HFFc6 (cell line): Measurements from ENCODE around the gene GRIA2. TPM values are rescaled to one million over a fixed set of nuclear protein-coding genes. Genes with fewer than 3 reads are reported as not detected.

Source experiments
- DNase-seq: peaks from one replicate; pipeline ENCODE4 v3.0.0-alpha.2; 2018
- H3K27ac Mint-ChIP-seq: 2 replicates; pipeline ENCODE4 v1.8.0; 2020; ENCODE audit warnings: mild to moderate bottlenecking, mixed read lengths
- H3K27me3 Mint-ChIP-seq: 2 replicates; pipeline ENCODE4 v1.8.0; 2021; ENCODE audit warnings: mild to moderate bottlenecking, moderate library complexity, mixed read lengths; ENCODE audit not compliant: insufficient read depth
- H3K36me3 Mint-ChIP-seq: 2 replicates; pipeline ENCODE4 v1.8.0; 2021; ENCODE audit warnings: low read depth, mixed read lengths
- H3K4me1 Mint-ChIP-seq: 2 replicates; pipeline ENCODE4 v1.8.0; 2020; ENCODE audit warnings: low read depth, mixed read lengths
- H3K4me3 Mint-ChIP-seq: 2 replicates; pipeline ENCODE4 v1.8.0; 2020; ENCODE audit warnings: mild to moderate bottlenecking, moderate library complexity, mixed read lengths
- H3K9me3 Mint-ChIP-seq: 2 replicates; pipeline ENCODE4 v1.8.0; 2020; ENCODE audit warnings: mild to moderate bottlenecking, mixed read lengths
- total RNA-seq, 6 experiments: library from RNA; stranded (reverse); fragmentation: NEBNext Ultra II Directional; extraction: Animal tissue kit (Norgen Biotek cat#: 25700); gene quantifications; 2 replicates in 1 of 6; 3 replicates in 5 of 6; pipeline ENCODE4 v1.2.3, GENCODE V29; 2021
- TF ChIP-seq, protein P1 (sequence below): fragments of 200-600 bp; sonication (generic); IDR thresholded peaks from 2 replicates; pipeline ENCODE4 v1.5.0; 2021; ENCODE audit warnings: antibody characterized with exemption, mild to moderate bottlenecking

Gene GRIA2
- total RNA-seq, 6 experiments from 2014 or later: not detected

DNA sequence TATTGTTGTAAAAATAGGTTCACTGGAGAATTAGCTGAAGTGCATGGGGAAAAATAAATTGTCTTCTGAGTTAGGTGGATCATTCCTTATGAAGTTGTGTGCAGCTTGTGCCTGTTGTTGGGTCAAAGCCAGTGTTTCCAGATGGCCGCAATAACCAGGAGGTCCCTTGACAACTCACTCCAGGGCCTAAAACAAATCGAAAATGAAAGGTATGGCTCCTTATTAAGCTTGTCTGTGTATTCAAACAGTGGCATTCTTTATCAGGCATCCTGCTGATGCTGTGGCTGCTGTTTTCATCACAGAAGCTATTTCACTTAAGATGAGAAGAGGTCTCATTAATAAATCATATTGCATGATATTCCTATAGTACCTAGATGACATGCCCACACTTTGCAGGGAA lies 80.2 kb downstream of the GRIA2 start:
- no peak overlapping the region for H3K27ac Mint-ChIP-seq
- H3K36me3 Mint-ChIP-seq: no peaks in the 10 kb centered on the region
- TF ChIP-seq, protein P1, sequence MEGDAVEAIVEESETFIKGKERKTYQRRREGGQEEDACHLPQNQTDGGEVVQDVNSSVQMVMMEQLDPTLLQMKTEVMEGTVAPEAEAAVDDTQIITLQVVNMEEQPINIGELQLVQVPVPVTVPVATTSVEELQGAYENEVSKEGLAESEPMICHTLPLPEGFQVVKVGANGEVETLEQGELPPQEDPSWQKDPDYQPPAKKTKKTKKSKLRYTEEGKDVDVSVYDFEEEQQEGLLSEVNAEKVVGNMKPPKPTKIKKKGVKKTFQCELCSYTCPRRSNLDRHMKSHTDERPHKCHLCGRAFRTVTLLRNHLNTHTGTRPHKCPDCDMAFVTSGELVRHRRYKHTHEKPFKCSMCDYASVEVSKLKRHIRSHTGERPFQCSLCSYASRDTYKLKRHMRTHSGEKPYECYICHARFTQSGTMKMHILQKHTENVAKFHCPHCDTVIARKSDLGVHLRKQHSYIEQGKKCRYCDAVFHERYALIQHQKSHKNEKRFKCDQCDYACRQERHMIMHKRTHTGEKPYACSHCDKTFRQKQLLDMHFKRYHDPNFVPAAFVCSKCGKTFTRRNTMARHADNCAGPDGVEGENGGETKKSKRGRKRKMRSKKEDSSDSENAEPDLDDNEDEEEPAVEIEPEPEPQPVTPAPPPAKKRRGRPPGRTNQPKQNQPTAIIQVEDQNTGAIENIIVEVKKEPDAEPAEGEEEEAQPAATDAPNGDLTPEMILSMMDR: no peak
- H3K4me1 Mint-ChIP-seq: no peaks in the 10 kb centered on the region
- no peaks in the 10 kb centered on the region for H3K9me3 Mint-ChIP-seq
- no peak overlapping the region for H3K4me3 Mint-ChIP-seq
- H3K27me3 Mint-ChIP-seq: peaks cover 5% of the 10 kb centered on the region; the same call in 1 of the 2 replicates
- DNase-seq: no peak

DNA sequence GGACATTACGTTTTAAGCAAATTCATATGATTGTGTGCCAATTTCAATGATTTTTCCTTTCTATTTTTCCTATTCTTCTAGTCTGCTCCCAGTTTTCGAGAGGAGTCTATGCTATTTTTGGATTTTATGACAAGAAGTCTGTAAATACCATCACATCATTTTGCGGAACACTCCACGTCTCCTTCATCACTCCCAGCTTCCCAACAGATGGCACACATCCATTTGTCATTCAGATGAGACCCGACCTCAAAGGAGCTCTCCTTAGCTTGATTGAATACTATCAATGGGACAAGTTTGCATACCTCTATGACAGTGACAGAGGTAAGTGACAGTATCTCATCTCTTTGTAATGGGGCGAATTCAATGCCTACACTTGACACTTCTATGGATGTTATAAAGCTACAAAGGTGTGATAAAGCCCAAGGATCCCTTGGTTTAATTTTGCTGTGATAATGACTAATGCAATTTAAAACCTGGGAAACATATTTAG lies 83.0 kb downstream of the GRIA2 start:
- no peak overlapping the region for H3K27ac Mint-ChIP-seq
- TF ChIP-seq, protein P1: no peak
- no peaks in the 10 kb centered on the region for H3K9me3 Mint-ChIP-seq
- DNase-seq: no peak
- H3K4me3 Mint-ChIP-seq: no peak overlapping the region
- peaks cover 5% of the 10 kb centered on the region; the same call in 1 of the 2 replicates for H3K27me3 Mint-ChIP-seq
- H3K4me1 Mint-ChIP-seq: no peaks in the 10 kb centered on the region
- H3K36me3 Mint-ChIP-seq: no peaks in the 10 kb centered on the region

DNA sequence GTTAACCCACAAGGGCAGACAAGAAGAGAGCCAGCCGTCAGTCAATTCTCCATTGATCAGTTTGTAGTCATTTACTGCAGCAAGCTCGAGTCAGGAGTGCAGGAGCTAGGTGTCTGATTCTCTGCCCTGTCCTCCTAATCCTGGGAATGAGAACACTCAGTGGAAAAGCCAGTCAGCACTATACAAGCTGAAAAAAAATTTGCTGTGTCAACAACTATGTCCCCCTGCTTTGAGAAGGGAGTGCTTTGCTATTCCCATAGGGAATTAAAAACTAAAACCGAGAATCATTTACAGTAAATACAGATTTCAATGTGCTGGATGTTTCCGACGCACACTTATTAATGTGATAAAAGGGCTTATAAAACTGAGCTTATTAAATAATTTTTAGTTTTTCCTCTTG lies 84.2 kb downstream of the GRIA2 start:
- Mint-ChIP-seq H3K4me3 (no peak overlapping the region), H3K27ac (no peak overlapping the region), H3K9me3 (no peaks in the 10 kb centered on the region), H3K4me1 (no peaks in the 10 kb centered on the region), H3K27me3 (peaks cover 5% of the 10 kb centered on the region; the same call in 1 of the 2 replicates), H3K36me3 (no peaks in the 10 kb centered on the region)
- TF ChIP-seq, protein P1: no peak
- DNase-seq: no peak

DNA sequence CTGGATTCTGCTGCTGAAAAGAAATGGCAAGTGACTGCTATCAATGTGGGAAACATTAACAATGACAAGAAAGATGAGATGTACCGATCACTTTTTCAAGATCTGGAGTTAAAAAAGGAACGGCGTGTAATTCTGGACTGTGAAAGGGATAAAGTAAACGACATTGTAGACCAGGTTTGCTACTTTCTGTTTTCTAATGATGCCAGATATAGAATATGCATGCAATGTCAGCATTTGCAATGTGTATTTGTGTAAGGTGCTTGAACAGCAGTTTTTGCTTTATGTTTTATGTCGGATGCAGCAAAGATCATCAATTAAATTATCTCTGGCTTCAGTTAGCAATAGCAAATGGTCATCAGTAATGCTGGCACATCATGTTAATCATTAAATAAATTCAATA lies 92.2 kb downstream of the GRIA2 start:
- no peak overlapping the region for H3K4me3 Mint-ChIP-seq

DNA sequence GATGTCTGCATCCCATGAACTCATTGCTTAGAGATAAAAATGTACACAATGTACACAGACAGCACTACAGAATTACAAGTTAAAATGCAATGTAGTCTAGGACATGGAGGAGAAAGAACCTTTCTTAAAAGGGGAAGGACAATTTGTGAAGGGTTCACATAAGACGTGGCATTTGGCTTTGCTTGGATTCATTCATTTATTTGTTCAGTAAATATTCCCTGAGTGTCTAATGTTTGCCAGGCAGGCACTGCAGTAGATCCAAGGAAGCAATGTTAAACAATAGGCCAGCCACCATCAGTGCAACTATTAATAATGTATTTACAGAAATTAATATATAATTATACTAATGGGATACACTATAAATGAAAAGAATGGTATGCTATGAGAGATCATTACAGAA lies 94.4 kb downstream of the GRIA2 start:
- H3K36me3 Mint-ChIP-seq: no peaks in the 10 kb centered on the region
- no peak overlapping the region for H3K4me3 Mint-ChIP-seq
- TF ChIP-seq, protein P1: no peak
- no peaks in the 10 kb centered on the region for H3K9me3 Mint-ChIP-seq
- no peaks in the 10 kb centered on the region for H3K4me1 Mint-ChIP-seq
- no peak overlapping the region for H3K27ac Mint-ChIP-seq
- no peak for DNase-seq
- peaks cover 1% of the 10 kb centered on the region; the same call in 1 of the 2 replicates for H3K27me3 Mint-ChIP-seq

More for the DNA sequence above, 92.2 kb downstream of the GRIA2 start:
- Mint-ChIP-seq H3K27ac (no peak overlapping the region), H3K9me3 (no peaks in the 10 kb centered on the region), H3K27me3 (peaks cover 1% of the 10 kb centered on the region; the same call in 1 of the 2 replicates), H3K4me1 (no peaks in the 10 kb centered on the region), H3K36me3 (no peaks in the 10 kb centered on the region)
- TF ChIP-seq, protein P1: no peak
- DNase-seq: no peak

DNA sequence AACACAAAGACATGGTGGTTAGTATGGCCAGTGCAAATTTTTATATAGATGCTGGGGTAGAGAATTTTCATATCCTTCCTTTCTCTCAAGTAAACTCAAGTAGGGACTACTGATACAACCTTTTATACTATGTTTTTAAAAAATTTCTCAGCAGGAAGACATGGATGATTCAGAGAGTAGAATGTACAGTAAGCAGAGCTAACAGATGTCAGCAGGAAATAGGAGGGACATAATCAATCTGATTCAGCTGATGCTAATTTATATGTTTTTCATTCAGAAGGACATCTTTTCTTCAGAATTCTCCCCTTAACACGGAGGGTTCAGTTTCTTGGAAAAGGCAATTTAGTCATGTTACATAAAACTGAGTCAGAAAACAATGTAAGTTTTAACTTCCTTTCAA lies 95.4 kb downstream of the GRIA2 start:
- Mint-ChIP-seq H3K27ac (no peak overlapping the region), H3K9me3 (no peaks in the 10 kb centered on the region), H3K27me3 (peaks cover 1% of the 10 kb centered on the region; the same call in 1 of the 2 replicates), H3K4me1 (no peaks in the 10 kb centered on the region), H3K36me3 (no peaks in the 10 kb centered on the region), H3K4me3 (no peak overlapping the region)
- no peak for DNase-seq
- TF ChIP-seq, protein P1: no peak
